Suprapubic skin (tissue), 3 donors: Measurements from ENCODE around the gene ZFR.

ENCODE experiments used
- CTCF ChIP-seq, 2 donors: fragments of 200-600 bp in 1 of 2; fragments of 450-650 bp in 1 of 2; sonication (generic) in 1 of 2; IDR thresholded peaks; one replicate each; pipeline ENCODE4 v1.5.1; 2016 to 2019; ENCODE audit warnings: antibody characterized with exemption in 2 of 2, mild to moderate bottlenecking in 1 of 2, moderate library complexity in 1 of 2
- POLR2AphosphoS5 ChIP-seq, 3 donors: sonication (generic); formaldehyde crosslinking; IDR thresholded peaks; one replicate each; pipeline ENCODE4 v1.6.1; 2017; ENCODE audit warnings: antibody characterized with exemption in 3 of 3

- TF ChIP-seq CTCF (IDR thresholded peaks at IDR 0.05) = no peak
- TF ChIP-seq POLR2AphosphoS5 (IDR thresholded peaks at IDR 0.05) = no peak
Observed at GRCh38 chr5:32482193-32482592, 37.7 kb upstream of the ZFR start.
